NCI-H1105 treated with DMSO at 0.1 percent for 48 hours (cell line): ENCODE measurements around the gene CD4.
"Not testable (repeated sequence)": the region's sequence is repeated elsewhere in the genome, so short reads cannot be mapped to it uniquely, and the experiment has no call there.

Source experiments
- DNase-seq: peaks from one replicate; lab custom pipeline; 2025; lab: John Stamatoyannopoulos, UW

CD4 gene

DNA sequence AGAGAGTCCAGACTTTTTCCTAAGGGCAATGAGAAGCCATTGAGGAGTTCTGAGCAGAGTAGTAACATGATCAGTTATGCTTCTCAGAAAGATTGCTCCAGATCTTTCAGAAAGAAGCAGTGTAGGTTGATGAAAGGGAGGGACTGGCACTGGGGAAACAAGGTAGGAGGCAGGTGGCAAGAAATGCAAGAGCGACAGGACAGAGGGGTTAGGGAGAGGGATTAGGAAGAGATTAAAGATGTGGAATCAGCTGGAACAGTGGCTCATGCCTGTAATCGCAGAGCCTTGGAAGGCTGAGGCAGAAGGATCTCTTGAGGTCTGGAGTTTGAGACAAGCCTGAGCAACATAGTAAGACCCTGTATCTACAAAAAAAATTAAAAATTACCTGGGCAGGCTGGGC is 58.3 kb downstream of the CD4 start:
- DNase-seq: no peak

DNA sequence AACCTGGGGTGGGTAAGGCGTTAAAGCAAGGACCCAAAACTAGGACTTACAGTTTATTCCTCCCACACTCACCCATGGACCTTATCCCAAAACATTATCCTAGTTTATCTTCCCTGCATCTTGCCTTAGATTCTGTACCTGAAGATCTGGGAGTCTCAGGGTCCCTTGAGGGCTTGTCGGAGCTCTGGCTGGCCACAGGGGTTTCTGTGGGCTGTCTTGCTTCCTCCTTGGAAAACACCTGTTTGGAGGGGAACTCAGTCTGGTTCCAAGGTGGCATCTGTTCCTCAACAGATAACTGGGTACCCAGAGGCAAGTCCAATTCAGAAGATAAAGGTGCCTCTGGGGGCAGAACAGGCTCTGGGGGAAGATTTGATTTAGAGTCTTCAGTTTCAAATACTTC is 60.1 kb downstream of the CD4 start:
- DNase-seq: no peak

DNA sequence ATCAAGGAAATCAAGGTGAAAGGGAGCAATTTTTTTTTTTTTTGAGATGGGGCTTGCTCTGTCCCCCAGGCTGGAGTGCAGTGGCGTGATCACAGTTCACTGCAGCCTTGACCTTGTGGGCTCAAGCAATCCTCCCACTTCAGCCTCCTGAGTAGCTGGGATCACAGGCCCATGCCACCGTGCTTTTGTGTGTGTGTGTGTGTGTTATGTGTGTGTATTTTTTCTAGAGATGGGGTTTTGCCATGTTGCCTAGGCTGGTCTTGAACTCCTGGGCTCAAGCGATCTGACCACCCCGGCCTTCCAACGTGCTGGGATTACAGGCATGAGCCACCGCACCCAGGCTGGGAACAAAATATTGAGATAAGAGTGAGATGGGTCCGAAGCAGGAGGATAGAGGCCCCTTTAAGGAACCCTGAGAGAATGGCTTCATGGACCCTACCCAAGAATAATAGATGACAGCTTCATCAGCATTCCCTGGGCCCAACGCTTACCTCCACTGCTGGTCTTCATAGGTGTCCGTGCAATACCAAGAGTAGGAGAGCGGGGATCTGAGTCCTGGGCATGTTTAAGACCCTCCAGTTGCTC is 60.7 kb downstream of the CD4 start:
- no peak for DNase-seq

DNA sequence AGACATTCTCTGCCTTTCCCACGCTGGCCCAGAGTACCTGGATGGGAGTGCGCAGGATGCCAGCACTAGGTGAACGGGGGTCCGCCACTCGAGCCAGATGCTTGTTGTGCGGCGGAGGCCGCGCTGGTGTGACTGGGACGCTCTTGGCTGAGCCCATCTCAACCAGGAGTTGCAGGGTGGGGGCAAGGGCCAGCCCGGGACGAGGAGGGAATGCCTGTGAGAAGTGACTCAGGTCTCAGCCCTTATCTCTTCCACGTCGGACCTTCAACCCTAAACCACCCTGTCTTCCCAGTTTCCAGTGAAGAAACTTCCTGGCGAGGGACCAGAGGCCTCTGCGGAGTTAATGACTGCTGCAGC is 61.4 kb downstream of the CD4 start:
- DNase-seq: no peak

DNA sequence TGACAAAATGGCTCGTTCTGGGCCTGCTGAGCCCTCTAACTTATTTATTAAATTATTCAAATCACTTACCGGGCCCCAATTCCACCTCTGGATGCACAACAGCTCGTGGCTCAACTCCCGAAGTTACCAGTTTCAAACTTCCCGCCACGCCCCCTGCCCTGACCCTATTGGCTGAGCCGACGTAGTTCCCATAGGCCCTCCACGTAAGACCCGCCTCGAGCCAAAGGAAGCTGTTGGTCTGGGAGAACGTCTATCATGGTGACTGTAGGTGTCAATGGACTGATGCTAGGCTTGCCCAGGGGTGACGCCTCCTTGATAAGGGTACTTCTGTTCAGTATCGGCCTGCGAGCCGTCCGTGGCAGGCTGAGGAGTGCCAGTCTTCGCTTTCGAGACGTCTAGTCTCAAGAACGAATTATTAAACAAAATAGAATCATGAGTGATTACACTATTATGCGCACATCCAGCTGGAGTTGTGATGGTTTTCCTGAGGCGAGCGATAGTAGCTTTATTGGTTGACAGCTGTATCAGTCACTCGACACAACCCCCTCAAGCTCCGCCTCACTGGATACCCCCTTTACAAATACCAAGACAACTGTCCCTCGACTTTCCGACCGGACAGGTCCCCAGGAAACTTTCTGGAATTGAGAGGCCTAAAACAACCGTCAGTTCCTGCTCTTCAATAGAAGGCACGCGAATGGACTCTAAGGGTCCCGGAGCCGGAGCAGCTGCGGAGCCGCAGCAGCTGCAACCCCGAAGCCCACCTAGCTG is 62.0 kb downstream of the CD4 start, which contains the start of gene CDCA3:
TSS of gene CDCA3 (minus strand) at position 134 of the 768 bp plus-strand sequence. CDS start 334 bp downstream, outside the sequence.
- DNase-seq: peak; percentile 98

DNA sequence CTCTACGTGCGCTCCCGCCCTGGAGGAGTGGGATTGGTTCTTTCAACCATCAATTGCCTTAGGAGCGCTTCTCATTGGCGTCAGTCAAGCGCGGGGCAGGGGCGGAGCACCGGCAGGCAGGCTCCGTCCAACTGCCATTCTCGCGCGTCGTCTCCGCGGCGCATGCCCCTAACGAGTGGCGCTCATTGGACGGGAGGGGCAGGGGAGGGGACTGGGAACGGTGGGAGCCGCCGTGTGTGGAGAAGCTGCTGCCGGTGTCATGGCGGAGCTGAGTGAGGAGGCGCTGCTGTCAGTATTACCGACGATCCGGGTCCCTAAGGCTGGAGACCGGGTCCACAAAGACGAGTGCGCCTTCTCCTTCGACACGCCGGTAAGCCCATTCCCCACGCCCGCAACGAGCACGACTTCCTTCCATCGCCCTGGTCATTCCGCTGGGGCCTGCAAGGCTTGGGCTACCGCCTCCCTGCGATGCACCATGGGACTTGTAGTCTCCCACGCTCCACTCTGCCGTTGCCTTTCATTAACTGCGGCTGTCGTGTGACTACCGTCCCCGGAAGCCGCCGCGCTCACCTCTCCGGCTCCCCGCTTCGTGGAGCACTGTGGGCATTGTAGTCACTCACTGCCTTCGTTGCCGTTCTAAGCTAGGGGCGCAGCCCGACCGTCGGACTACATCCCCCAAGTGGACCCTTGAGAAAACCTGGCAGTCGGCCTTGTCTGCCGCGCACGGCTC is 62.8 kb downstream of the CD4 start, which contains the start of gene USP5:
TSS of gene USP5 (plus strand) at position 230 of the 730 bp plus-strand sequence. CDS start at position 260, 30 bp downstream.
- DNase-seq: peak; percentile 99

DNA sequence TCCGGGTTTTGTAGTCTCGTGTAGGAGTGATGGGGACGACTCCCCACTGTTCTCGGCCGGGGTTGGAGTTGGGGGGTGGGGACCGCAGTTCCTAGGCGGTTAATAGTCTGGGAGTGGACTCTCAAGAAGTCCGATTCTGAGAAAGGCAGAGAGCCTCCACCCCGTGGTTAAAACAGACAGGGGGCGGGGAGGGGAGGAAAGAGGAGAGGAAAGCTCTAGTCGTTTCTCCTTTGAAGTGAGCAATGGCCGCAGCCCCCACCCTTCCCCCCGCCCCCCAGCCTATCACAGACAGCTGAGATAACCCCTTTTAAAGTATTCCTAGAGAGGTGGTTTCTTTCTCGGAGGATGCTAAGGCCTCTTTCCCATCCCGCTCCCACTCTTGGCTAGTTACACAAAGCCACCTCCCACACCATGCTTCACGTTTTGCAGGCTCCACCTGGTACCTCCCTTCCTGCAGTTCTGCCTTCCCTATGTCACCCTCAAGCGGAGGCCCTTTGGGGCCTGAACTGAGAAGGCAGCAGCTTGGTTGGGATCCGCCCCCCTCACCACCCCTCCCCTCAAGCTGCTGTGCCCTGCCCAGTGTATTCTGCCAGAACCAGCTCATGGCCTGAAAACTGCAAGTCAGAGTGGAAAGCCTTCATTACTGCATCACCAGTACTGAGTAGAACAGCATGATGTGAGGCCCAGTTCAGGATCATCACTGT is 63.5 kb downstream of the CD4 start:
- DNase-seq: peak; percentile 27

DNA sequence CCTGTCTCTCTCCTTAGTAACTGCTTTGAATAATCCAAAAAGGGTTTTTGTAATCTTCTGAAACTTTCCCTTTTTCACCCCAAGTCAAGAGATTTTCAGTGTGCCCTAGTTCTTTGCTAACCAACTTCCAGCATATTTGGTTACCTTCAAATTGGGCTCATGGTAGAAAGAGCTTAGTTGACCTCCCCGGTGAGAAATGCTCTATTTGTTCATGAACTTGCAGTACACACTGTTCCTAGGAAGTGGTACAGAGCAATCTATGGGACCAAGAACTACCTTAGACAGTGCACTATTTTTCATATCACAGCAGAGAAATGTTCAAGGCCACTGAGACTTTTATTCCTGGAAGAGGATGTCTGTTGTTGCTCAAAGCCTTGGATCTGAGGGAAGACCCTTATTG is 64.3 kb downstream of the CD4 start:
- DNase-seq: no peak

DNA sequence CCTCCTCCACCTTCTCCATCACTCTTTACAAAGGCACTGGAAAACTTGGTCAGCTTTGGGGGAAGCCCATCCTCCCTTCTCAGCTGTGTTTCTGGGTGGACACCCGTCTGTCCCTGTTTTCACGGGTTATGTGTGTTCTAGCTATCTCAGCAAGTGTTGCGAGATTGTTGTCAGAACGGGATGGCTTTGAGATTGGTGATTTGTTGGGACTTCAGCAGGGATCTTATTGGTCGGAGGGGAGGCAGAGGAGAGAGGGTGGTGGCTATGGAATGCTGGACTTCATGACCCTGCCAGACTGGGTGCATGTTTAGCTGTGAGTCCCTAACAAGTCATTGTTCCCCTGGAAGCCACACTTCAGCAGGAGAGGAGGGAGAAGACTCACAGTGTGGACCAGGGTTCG is 64.7 kb downstream of the CD4 start:
- no peak for DNase-seq

DNA sequence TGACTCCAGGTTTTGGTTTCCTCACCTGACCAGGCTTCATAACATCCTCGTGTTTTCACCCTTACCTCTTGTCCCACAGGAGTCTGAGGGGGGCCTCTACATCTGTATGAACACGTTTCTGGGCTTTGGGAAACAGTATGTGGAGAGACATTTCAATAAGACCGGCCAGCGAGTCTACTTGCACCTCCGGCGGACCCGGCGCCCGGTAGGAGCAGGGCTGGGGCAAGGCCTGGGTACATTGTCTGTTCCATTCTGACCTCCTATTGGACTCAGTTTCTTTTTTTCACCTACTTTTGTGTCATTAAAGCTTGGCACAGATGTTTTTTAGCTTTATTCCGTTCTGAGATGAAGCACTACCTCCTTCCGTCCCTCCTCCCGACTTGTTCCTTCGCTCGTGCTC is 66.0 kb downstream of the CD4 start:
- no peak for DNase-seq

DNA sequence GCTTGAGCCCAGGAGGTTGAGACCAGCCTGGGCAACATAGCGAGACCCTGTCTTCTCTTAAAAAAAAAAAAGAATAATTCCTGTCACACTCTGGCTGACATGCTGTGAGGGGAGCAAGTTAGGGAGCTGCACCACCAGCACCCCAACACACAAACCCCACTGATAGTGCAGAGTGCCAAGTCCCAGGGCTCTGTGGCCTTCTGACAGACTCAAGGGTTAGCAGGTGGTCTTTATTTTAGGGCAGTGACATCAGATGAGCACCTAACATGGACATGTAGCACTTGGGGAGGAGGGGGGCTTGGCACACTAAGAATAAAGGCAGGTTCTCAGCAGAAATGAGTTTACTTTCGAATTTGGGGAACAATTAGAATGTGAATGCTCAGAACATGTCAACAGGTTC is 69.5 kb downstream of the CD4 start:
- no peak for DNase-seq

DNA sequence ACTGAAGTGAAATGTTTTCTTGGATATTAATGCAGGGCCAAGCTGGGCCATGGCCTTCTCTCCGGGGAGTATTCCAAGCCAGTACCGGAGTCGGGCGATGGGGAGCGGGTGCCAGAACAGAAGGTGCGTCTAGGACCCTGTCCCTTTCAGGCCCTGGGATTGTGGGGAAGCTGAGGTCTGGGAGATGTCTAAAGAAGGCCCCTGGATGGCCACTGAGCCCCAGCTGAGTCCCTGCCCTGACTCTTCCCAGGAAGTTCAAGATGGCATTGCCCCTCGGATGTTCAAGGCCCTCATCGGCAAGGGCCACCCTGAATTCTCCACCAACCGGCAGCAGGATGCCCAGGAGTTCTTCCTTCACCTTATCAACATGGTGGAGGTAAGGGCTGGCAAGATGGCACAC is 70.8 kb downstream of the CD4 start:
- no peak for DNase-seq

DNA sequence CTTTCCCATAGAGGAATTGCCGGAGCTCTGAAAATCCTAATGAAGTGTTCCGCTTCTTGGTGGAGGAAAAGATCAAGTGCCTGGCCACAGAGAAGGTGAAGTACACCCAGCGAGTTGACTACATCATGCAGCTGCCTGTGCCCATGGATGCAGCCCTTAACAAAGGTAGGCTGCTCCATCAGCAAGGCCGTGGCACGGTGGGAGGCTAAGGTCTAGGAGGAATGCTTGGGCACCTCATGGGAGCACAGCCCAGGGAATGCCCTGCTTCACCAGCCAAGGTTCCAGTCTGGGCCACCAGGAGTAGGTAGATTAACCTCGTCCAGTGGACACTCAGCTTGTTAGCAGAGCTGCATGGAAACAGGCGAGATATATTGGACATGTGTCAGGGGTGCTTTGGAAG is 71.6 kb downstream of the CD4 start:
- no peak for DNase-seq

DNA sequence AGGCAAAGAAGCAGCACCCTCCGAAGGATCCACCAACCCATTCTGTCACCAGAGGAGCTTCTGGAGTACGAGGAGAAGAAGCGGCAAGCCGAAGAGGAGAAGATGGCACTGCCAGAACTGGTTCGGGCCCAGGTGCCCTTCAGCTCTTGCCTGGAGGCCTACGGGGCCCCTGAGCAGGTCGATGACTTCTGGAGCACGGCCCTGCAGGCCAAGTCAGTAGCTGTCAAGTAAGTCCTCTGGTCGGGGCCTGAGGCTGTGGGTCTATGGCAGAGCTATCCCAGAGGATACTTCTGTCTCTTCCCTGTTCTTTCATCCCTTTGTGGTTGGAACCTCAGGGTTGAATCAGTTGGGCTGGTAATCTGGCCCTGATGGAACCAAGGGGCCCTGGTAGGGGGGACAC is 72.1 kb downstream of the CD4 start:
- no peak for DNase-seq

DNA sequence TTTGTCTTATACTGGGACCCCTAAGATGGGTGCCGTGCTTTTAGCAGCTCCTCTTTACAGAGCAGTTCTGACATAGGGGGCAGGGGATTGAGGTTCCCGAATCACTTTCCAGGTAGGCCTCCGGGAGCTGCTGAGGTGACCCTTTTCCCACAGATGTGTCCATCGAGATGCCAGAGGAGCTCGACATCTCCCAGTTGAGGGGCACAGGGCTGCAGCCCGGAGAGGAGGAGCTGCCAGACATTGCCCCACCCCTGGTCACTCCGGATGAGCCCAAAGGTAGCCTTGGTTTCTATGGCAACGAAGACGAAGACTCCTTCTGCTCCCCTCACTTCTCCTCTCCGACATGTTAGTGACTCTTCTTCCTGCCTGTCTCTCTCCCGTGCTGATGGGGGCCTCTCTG is 73.7 kb downstream of the CD4 start:
- DNase-seq: no peak

DNA sequence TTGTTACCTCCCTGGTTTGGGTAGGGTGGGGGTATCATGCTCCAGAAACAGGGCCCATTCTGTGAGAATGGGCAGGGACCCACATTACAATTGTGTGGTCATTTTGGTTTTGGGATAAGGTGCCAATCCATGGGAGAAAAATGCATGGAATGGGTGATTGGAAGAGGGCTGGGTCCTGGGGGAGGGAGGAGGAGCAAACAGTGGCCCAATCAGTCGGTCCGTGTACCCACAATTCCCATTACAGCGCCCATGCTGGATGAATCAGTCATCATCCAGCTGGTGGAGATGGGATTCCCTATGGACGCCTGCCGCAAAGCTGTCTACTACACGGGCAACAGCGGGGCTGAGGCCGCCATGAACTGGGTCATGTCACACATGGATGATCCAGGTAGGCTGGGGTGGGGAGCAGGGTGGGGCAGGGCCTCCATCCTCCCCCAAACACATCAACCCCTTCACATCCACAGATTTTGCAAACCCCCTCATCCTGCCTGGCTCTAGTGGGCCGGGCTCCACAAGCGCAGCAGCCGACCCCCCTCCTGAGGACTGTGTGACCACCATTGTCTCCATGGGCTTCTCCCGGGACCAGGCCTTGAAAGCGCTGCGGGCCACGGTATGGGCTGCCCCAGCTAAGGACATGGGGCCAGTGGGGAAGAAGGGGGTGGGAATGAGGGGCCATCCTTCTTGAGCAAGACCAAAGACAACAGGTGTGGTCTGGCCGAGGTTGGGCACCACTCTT is 74.4 kb downstream of the CD4 start:
- DNase-seq: no peak

DNA sequence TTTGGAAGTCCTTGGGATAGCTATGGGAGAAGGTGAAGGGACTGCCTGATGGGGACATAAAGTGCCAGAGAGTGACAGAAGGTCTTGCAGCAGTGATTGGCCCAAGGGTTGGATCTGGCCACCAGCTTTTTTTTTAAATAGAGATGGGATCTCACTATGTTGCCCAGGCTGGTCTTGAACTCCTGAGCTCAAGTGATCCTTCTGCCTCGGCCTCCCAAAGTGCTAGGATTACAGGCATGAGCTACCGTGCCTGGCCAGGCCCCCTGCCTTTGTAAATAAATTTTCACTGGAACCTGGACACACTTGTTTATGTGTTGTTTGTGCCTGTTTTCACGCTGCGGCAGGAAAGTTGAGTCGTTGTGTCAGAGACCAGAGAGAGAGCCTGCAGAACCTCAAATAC is 76.0 kb downstream of the CD4 start:
- DNase-seq: not testable (repeated sequence)

DNA sequence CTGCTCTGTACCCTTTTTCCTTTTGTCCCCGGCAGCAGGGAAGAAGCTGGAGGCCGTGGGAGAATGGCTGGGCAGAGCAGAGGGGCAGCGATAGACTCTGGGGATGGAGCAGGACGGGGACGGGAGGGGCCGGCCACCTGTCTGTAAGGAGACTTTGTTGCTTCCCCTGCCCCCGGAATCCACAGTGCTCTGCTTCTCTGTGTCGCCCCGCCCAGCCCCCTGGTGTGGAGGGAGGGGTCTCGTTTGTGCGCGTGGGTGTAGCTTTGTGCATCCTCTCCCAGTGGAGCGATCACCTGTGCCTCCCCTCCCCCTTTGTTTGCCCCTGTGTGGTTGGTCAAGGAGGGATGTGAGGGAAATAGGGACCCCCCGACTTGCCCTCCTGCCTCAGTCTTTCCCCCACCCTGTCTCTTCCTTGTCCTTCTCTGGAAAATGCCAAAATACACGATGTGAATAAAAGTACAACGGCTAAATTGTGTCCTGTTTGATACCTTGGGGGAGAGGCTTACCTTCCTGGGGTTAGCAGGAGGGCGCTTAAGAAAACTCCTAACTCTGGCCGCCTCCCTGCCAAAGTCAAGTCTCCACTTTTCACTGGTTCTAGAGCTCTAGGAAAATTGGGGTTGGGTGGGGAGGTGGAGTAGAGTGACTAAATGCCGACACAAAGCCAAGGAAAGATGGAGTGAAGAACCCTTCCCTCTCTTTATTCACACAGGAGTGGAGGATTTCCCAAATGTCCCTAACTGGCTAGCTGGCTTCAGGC is 77.0 kb downstream of the CD4 start:
- DNase-seq: no peak

DNA sequence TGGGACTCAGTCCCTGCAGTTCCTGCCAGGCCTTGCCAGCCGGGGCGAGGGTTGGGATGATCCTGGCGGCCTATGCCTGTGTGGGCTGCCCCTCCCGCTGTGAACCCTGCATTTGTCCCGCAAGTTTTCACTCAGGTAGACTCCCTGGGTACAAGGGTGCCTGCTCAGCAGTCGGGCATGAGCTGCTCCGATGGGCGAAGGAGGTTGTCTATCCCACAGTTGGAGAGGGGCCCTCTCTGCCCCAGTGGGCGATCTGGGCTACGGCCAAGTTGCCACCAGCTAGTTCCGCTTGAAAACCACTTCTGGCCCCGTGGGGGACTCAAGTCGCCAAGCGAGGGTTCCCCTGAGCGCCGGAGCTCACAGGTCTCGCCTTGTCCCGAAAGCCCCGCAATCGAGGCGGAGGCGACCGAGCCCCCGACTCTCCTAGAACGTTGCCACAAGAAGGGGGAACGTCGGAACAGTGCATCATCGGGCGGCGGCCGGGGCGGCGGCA is 77.6 kb downstream of the CD4 start:
- peak; percentile 61 for DNase-seq

DNA sequence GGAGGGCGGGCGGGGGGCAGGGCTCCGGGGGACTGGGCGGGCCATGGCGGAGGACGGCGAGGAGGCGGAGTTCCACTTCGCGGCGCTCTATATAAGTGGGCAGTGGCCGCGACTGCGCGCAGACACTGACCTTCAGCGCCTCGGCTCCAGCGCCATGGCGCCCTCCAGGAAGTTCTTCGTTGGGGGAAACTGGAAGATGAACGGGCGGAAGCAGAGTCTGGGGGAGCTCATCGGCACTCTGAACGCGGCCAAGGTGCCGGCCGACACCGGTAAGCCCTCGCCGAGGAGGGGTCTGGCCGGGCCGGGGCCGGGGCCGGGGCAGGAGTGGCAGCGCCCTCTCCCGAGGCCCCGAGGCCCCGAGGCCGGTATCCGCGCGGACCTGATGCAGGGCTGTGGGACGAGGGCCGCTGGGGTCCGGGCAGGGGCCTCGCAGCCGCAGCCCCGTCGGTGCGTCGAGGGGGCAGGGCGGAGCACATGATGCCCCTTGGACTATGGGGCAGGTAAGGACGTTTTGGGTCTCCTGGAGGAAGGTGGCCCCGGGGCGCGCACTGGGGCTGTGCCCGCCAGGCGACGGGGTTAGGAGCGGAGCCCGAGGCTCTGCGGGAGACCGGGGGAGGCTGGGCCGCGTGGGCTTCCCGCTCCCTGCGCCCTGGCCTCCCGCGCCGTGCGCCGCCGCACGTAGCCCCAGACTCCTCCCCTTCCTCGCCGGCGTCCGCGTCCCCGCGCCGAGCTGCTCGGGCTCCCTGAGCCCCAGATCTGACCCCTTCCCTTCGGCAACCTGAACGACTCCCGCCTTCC is 78.3 kb downstream of the CD4 start, which contains the start of gene TPI1:
TSS of gene TPI1 (plus strand) at position 119 of the 798 bp plus-strand sequence. CDS start at position 155, 36 bp downstream.
- peak; percentile 76 for DNase-seq
